ENCODE results near the gene RORC.
"Not testable (repeated sequence)": the region's sequence is repeated elsewhere in the genome, so short reads cannot be mapped to it uniquely, and the experiment has no call there.

The RORC gene

DNA sequence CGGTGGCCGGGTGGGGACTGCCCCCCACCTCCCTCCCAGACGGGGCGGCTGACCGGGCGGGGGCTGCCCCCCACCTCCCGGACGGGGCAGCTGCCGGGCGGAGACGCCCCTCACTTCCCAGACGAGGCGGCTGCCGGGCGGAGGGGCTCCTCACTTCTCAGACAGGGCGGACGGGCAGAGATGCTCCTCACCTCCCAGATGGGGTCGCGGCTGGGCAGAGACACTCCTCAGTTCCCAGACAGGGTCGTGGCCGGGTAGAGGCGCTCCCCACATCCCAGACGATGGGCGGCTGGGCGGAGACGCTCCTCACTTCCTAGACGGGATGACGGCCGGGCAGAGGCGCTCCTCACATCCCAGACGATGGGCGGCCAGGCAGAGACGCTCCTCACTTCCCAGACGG lies 62.3 kb downstream of the RORC start:
- not testable (repeated sequence) for DNase-seq

DNA sequence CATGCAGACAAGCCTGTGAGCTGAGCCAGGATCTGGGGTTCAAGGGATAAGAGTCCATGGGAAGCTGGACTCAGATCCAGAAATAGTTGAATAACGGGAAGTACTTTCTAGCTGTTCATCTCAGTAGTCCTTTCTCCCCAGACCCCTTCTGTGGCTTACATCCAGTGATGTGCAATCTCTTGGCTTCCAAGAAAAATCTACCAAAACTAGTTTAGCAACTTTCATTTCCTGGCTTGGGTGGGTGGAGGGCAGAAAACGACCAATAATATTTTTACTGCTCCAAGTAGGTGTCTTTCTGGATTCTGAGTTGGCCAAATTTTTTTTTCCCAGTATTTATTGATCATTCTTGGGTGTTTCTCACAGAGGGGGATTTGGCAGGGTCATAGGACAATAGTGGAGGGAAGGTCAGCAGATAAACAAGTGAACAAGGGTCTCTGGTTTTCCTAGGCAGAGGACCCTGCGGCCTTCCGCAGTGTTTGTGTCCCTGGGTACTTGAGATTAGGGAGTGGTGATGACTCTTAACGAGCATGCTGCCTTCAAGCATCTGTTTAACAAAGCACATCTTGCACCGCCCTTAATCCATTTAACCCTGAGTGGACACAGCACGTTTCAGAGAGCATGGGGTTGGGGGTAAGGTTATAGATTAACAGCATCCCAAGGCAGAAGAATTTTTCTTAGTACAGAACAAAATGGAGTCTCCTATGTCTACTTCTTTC lies 63.1 kb downstream of the RORC start:
- not testable (repeated sequence) for DNase-seq

DNA sequence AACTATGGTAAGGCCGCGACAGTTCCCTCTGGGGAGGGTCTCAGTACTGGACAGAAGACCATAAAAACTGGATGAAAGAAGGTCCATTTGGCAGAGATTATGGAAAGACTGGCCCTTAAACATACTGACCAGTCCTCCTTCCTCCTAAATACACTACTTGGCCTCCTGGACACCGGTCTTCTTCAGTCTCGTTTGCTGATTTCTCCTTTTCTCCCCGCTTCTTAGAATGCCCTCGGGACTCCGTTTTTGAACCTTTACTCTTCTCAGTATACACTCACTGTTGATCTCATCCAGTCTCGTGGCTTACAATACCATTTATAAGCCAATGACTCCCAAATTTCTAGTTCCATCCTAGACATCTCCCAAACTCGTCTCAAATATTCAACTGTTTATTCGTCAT lies 67.6 kb downstream of the RORC start:
- DNase-seq, result no peak

DNA sequence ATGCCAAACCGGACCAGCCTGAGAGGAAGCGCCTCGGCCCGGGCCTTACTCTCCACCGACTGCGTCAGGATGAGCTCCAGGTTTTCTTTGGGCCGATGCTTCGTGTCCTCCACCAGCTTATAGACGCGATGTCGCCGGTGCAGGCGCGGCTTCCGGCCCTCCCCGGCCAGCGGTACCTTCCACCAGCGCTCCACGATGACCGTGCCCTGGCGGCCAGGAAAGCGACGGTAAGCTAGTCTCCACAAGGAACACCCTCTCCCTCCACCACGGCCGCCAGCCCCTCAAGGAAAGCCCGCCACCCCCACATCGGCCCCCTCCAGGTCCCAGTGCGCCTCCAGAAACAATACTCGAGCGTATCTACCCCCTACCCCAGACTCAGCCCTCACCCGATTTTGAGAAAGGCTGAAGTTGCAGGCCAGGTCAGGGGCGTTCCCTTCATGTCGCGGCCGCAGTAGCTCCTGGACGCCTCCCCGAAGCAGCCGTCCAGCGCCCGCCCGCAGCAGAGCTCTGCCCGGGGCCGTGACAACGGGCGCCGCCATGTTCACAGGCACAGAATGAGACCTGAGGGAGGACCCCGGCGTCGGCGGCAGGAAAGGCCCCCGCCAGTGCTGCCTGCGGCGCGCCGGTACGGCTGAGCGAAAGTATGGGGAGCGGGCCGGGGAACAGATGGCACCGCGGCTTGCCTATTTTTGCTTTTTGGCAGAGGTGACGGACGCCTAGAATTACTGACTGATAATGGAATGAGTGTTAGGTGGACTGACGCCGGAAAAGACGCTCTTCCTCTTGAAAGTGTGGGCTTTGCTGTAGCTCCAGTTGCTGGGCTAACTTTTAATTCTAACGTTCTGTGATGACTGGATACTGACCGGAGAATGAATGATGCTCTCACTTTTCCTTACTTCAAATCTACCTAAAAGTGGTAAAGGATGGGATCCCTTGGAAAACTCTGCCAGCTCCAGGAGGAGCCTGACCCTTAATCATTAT lies 68.4 kb downstream of the RORC start, which contains the start of gene MRPL9:
Gene MRPL9, minus strand, starts transcription at position 556 of the 981 bp plus-strand sequence. Its CDS starts 17 bp downstream, at position 539.
- DNase-seq, result peak; percentile 65 to 81 (median 75)

DNA sequence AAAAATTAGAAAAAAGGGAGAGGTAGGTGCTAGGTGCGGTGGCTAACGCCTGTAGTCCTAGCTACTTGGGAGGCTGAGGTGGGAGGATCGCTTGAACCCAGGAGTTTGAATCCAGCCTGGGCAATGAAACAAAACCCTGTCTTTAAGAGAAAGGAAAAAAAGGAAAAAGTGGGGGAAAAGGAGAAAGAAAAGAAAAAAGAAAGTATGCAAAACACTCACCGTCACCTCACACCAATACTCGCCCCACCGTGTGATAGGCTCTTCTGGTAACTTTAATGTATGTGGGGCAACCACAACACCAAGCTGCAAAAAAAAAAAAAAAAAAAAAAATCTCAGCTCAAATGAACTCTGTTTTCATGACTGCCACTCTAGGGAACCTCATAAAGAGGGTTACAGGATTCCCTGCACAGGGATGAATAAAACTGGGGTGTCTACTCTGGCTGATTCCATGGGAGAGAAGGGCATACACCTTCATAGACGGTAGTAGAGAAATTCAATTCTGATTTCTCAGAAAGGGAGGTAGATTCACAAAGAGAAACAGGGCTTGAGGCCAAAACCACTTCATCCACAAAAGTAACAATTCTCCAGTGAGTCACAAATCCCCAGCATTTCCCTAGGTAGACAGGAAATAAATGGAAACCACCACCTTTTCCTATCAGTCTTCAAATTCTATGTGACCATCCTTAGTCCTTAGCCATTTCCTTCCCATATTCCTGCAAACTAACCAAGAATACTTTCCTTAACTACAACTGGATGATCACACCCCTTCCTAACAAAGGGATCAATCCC lies 70.8 kb downstream of the RORC start:
- DNase-seq, result no peak

DNA sequence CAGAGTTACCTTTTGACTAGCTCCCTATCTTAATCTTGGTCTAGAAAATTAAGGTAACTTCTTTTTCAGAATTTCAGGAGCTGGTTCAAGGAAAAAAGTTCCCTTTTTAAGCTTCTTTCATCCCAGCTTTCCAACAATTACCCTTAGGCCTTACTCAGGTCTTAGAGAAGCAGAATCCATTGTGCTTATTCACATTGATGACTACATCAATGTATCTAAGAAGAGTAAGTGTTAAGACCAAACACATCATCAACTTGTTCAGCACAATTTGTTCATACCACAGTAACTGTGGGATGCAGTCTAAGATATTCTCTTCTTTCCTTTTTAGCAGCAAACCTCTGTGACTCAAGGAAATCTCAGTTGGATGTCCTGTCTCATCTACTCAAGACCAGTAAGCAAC lies 72.4 kb downstream of the RORC start:
- DNase-seq, result no peak

DNA sequence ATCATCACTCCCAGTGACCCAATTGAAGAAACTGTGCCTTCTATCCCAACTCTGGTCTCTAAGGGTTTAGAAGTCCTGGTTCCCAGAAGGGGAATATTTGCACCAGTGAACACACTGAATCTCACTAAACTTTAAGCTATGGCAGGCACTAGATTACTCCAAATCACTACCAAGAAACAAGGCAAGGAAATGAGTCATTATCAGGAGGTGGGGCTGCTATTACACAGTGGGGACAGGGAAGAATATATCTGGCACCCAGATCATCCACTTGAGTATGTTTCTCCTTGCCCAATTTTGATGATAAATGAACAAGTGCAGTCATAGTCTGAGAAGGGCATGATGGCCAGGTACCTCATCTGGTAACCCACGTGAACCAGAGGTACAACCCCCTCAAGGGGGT lies 75.3 kb downstream of the RORC start:
- DNase-seq, result no peak

Measured in activated naive CD4-positive, alpha-beta T cell (primary cell).